ENCODE results near the gene BACH2.

BACH2 gene

DNA sequence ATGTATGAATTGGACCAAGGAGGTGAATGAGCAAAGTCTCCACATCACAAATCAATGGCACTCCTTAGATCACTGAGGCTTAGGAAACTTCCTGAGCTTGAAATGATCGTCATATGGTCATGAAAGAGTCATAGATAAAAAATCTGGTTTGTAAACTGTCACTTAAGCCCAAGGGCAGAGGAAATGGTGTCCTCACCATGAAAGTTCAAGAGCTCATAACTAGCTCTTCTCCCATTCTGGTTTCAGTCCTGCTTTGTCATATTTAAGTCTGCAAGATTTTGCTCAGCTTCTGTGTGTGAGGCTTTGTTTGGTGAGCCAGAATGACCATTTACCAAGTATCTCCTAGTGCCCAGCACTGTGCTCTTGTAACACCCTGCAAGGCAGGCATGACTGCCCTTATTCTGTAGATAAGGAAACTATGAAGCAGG lies 341.9 kb downstream of the BACH2 start:
- no peak for DNase-seq

DNA sequence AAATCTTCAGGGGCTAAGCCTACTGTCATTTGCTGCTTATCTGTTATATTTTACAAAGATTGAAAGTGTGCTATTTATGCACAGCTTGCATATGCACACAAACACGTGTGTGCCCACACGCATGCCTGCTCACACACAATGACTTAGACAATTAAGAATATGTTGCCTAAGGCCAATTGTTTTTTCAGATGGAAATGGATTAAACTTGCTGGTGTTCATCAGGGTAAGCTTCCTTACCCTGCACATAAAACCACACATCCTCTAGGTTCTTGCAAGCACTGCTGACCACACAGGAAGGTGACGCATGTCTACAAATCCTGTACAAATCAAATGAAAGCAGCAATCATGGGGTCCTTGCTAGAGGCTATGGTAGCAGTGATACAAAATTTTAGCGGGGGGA lies 344.0 kb downstream of the BACH2 start:
- DNase-seq: peak in 1 of 2 experiments; percentile 10

DNA sequence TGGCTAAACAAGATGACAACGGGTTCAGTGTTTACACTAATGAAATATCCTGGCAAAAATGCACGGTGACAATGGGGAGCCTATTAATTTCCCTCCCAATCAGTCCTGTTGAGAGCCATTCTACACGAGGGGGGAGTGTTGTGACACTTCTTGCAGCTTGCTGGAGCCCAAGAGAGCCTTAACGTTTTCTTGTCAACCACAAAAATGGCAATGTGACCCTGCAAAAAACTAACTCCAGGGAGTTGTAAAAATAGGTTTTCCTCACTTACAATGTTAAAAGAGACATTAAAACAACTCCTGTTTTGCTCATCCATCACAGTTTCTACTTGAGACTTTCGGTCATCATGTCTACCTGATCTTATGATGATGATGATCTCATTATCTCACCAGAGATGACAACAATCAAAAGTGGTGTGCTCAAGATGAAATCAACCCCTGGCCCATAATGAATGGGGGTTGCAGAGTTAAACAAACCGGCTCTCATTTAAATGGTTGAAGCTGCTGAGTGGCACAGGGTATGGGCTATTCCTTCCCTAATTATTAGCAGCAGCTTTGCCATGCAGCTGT lies 344.5 kb downstream of the BACH2 start:
- no peak for DNase-seq

DNA sequence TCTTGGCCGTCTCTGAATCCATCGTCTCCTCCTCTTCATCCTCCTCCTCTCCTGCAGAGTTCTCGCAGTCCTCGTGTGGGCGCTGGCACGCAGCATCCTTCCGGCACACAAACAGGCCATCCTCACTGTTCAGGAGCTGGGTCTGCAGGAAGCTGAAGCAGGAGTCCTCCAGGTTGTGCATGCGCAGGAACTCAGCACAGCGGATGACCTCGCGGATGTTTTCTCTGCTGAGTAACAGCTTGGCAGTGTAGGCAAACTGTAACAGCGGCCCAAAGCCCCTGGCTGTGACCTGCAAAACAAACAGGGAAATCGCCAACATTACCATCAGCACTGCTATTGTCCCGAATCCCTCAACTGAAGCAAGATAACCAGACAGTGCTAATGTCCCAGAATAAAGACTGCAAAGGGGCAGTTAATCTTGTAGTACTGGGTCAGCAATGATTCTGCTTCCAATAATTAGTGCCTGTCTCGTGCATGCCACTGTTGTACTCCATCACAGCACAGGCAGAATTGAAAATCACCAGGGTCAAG lies 345.0 kb downstream of the BACH2 start:
- DNase-seq: no peak

DNA sequence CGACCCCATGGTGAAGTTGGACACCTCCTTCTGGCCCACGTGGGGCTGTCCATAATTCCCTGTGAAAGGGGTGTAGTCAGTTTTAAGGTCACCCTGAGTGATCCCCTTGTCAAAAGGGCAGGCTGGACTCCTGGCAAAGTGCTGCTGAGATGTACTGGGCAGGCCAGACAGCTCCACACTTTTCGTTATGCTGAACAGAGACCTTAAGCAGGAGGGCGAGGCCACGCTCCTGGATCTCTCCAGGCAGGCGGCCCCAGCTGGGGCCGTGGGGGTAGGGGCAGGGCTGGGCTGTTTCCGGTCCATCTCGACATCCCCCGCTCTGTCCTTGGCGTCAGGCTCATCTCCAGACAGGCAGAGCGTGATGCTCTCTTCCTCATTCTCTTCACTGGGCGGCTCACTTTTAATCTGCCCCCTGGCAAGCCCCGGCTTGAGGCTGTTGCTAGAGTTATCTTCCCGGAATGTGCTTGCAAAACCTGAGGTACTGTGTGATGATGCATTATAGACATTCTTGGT lies 345.7 kb downstream of the BACH2 start:
- no peak for DNase-seq

DNA sequence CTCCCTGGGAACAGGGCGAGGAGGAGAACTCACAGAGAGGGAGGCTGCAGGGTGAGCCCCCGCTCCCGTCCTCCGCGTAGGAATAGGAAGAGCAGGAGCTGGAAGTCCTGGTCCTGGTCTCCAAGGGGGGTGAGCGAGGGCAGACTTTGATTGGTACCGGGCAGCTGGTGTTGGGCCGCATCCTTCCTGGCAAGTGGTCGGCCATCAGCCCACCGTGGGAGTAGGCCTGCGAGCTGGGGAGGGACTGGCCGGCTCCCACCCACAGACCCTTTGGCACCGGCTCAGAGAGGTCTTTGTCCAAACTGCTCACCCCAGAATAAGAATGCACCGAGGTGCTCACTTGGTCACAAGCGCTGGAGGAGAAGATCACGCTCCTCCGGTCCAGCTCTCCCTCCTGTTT lies 346.2 kb downstream of the BACH2 start:
- DNase-seq: no peak

DNA sequence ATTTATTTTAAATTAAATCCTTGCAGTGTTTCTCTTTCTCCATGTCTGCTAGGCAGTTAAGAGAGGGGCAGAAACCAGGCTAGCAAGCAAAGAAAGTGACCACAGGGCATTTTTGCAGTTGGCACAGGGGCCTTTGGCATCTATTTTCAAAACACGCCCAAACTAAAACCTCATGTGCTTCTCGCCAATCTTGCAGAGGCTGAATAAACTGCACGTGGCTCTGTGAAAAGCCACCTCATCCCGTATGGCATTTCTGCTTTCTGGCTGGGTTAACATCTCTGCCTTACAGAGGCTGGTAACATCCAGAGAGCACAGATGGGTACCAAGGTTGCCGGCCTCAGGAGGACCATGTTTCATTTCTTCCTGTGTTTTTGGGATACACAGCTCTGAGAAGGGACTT lies 347.8 kb downstream of the BACH2 start:
- DNase-seq: no peak

DNA sequence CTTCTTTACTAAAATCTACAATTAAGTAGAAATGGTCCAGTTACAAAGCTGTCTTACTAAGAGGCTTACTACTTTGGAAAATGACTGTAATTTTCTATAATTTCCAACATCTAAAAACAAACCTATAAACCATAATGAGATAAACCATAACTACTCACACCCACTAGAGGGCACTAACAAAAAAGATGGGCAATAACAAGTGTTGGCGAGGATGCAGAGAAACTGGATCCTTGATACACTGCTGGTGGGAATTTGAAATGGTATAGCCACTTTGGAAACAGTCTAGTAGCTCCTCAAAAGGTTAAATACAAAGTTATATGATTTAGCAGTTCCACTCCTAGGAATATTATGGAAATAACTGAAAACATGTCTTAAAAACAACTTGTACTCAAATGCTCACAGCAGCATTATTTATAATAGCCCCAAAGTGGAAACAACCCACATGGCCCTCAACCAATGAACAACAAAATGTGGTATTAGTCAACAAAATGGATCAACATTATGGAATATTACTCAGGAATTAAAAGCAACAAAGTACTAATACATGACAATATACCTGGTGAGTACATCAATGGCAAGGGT lies 351.7 kb downstream of the BACH2 start:
- peak in 1 of 2 experiments; percentile 25 for DNase-seq

DNA sequence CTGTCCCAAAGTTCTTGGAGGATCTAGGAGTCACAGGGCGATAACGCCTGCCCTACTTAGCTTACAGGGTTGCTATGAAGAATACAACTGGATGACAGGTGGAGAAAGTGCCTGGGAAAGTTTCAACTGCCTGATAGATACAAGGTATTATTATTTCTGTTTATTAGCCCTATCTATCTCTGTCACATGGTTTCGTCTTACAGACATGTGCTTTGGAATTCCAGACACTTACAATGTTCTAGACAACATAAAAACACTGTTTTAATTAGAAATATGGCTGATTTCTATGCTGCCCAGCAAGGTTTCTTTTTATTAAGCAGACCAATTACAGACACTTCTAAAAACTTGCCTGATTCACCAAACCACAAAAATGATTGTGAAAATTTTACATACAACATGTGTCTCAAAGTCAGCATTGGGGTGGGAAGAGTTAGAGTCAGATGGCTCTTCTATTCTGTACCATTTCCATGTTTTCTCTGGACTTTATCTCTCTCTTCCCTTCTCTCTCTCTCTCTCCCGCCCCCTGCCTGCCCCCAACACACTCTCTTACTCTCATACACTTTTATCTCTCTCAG lies 352.4 kb downstream of the BACH2 start:
- DNase-seq: no peak

DNA sequence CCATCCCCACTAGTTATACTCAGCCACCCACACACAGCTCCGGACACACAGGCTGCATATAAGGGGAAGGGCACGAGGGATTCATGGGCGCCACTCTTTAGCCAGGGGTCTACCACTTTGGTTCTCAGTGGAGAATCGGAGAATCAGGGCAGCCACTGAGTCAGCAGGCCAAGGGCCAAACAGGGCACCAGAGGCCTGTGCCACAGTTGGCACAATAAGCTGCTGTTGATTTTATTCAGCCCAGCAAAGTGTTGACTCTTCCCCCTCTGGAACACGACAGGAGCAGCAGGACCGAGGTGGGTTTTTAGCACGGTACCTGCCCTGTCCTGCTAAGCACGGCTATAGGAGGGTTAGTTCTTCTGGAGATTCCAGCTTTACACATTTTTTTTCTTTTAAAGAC lies 354.0 kb downstream of the BACH2 start:
- no peak for DNase-seq

DNA sequence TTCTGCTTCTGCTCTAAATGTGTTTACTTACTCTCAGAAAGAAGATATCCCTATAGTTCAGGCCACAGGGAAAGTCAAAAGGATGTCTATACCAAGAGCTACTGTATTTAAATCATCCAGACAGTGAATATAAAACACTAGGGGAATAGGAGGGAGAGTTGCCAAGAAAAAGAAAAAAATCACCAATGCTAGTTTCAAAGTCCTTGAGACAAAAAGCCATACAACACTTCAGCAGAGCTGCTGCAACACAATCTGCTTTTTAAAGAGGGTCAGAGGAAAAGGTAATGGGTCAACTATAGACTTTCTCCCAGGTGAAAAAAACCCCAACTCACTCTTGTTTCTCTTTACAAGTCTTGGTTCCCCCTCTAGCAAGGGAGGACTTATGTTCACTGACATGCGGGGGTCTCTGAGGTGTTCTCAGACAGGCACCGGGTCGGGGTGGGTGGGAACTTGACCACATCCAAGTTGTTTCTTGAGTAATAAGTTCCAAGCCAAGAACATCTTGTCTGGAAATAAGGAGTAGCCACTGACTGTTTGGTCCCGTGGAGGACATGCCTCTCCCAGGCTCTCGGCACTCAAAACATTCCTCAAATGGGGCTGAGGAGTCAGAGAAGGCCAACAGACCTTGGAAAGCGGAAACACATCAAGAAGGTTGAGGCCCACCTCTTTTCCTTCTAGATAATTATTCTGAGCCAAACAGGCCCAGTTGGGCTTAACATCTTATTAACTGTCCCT lies 354.7 kb downstream of the BACH2 start:
- no peak for DNase-seq

DNA sequence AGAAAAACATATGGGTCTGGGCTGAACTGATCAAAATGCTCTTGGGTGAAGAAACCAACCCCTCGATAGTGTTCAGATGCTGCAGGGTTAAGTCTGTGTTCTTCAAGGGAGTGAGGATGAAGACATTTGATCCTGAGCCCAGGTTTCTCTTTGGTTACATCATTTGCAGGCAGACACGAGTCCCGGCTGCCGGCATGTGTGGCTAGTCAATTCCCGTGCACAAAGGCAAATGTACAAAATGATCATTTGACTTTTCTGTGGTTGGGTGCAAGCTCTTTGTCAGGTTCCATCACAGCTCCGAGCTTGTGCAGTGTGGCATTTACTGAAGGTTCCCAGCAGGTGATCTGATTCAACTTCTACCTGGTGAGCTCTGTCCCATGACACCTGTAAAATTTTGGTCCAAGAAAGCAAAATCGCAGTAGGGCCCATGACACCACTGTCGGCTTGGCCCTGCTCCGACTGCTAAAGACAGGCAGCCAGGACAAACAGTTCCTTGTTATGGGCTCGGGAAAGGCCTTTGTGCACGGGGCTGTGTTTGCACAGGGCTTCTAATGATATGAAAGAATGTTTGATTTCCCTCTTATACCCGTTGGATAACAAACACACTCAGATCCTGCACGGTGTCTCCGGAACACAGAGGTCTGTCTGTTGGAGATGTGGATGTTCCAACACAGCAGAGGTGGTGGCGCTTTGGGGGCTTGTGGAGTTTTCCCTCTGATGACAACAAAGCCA lies 355.4 kb downstream of the BACH2 start:
- DNase-seq: no peak

DNA sequence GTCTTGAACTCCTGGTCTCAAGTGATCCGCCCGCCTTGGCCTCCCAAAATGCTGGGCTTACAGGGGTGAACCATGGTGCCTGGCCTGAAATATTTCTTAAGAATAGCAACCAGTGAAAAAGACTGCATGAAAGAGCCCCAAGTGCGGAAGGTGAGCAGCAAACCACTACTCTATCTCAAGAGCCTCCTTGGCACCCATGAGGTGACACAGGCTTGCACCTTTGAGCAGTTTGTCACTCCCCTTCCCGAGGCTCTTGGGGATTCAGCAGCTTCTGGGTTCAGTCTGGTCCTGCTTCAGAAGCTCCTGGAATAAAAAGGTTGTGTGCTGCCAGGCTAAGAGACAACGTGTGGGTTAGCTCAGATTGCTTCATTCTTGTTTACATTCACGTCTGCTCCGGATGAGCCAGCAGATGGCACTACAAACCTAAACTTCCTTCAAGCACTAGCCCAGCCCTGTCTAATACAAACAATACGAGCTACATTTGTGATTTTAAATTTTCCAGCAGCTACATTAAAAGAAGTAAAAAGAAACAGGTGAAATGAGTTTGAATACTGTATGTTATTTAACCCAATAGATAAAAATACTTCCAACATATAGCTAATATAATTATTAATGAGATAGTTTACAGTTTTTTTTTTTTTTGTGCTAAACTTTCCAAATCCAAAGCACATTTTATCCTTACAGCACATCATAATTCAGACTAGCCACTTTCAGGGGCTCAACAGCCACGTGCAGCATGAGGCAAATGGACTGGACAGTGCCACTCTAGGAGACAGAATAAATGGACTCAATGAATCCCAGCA lies 356.2 kb downstream of the BACH2 start:
- DNase-seq: peak; percentile 12 to 66

DNA sequence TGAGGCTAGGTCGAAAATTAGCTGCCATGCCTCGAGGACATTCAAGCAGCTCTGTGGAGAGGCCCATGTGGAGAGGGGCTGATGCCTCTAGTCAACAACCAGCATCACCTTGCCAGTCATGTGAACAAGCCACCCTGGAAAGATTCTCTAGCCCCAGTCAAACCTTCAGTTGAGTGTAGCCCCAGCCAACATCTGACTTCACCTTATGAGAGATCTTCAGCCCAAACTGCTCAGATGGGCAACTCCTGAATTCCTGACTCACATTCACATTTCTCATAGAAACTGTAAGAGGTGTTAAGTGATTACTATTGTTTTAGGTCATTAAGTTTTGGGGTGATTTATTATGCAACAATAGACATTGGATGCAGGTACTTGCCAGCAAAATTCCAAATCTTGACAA lies 357.5 kb downstream of the BACH2 start:
- DNase-seq: no peak

DNA sequence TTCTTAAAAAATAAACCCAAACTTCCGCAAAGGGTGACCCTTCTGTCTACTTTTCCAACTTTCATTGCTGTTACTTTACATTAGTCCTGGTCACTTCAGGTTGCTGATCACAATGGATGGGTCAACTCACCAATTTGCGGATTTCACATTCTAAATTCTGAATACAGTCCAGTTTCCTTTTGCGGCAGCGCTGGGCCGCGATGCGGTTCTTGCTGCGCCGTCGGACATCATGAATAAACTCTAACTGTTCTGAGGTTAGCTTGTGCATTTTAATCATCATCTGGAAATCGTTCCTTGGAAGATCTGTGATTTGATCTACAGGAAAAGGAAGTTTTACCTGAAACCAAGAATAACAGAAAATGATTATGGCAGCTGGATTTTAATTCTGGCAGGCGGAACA lies 358.6 kb downstream of the BACH2 start:
- DNase-seq: no peak

DNA sequence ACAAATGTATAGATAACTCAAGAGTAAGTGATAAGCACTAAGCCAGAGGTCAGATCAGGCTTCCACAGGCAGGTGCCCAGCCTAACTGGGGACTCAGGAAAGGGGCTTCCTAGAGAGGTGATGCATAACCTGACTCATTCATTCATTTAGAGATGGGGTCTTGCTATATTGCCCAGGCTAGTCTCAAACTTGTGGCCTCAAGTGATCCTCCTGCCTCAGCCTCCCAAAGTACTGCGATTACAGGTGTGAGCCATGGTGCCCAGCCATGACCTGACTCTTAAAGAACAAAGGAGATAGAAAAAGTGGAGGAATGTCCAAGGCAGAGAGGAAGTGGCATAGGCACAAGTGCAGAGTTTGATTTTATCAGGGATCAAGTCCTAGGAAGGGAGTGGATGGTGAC lies 360.5 kb downstream of the BACH2 start:
- DNase-seq: no peak

DNA sequence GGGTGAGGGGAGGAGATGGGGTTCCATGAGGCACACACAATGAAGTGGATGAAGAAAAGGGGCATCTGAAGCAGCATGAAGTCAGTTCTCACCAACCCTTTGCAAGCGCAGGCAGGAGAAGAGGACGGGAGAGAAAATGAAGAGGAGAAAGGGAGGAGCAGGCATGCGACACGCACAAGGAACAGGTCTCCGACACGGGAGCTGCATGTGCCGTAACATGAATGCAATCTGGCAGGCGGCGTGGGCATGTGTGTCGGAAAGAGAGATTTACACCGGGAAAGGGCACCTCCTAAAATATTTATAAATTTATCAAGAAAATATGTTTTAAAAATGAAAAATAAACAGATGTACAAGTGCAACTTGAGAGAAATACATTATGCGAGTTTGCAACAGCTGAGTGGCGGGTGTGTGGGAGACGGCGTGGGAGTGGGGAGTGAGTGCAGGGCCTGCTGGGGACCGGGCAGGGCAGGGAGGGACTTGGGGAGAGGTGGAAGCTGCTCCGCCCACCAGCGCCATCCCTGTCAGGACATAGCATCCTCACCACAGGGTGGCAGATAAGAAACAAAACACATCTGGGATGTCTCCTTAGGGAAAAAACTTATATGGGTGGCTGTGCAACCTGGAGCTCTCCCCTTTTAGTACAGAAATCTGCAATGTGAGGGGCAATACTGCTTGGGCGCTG lies 361.8 kb downstream of the BACH2 start:
- DNase-seq: no peak

DNA sequence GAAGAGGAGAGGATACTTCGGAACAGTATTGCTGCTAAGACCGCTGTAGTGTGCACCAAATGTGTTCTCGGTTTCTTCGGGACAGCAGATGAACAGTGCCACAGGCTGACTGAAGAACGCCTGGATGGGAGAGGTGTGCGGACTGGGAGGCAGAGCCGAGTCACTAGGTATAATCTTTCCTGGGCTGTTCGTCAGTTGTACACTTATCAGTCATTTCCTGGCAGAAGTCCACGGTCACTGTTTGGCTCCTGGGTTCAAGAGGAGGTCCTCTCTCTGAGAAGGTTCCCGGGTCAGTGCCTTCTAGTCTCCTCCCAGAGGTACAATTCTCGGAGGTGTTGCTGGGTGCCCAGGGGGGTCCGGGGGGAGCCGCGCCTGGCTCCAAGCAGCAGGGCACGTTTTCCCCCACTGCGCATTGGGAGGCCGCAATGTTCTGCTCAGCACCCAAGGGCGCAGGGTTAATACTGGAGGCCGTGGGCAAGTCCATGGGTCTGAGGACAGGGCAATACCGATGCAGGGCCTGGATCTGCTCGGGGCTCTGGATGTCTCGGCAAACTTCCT lies 364.3 kb downstream of the BACH2 start:
- no peak for DNase-seq

DNA sequence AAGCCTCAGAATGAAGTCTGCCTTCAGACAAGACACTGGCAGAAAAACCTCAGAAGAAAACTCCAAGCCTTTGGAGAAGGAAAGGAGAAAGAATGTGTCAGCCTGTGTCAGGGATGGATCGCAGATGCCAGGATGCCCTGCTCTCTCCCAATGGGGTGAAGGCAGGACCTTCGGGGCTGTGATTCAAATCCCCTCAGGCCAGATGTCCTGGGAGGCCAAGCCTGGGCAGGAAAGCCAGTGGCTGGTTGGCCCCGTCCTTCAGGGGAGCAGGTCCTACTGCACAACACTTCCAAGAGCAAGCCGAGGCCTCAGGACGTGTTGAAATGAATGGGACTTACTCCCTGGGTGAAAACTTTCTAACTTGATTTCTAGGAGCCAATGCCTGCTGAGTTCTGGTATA lies 365.9 kb downstream of the BACH2 start:
- no peak for DNase-seq

DNA sequence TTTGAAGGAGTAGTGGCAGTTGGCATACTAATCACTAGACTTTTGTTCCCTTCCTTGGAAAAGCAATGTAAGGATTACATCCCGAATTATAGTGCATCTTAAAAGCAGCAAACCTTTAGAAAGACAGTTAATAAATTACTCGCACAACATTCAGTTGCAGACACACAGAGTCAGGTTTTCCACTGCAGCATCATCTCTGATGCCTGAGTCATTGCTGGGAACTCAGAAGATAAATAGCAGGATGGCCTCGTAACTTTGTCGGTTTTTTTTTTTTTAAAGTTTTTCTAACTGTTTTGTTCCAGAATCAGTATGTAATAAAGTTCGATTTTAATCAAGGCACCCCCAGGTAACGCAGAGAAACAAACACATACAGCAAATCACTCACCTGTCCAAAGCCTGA lies 368.0 kb downstream of the BACH2 start:
- no peak for DNase-seq

Measured in SW 1271 (cell line).